SU-DHL-6 (cell line): Measurements from ENCODE around the gene TNFAIP1.

Experiments
- CTCF ChIP-seq: fragments of 200-600 bp; sonication (generic); IDR thresholded peaks from one replicate; pipeline ENCODE4 v1.5.1; 2017; ENCODE audit warnings: antibody characterized with exemption, mild to moderate bottlenecking, low read length, moderate library complexity; ENCODE audit not compliant: insufficient read depth, poor library complexity, severe bottlenecking
- EZH2phosphoT487 ChIP-seq: fragments of 200-600 bp; sonication (generic), shearing (Covaris generic); conservative IDR thresholded peaks from 2 replicates; pipeline ENCODE4 v1.6.1; 2018; ENCODE audit warnings: mild to moderate bottlenecking, antibody characterized with exemption, low read length, moderate library complexity, mixed read lengths

GRCh38 chr17:28285965-28286364, 49.6 kb upstream of the TNFAIP1 start:
- TF ChIP-seq CTCF (no peak), EZH2phosphoT487 (no peak)
